Lower leg skin (tissue), 3 donors: Measurements from ENCODE around the gene SELE.
"Not testable (repeated sequence)": the region's sequence is repeated elsewhere in the genome, so short reads cannot be mapped to it uniquely, and the experiment has no call there.

Source experiments
- POLR2A ChIP-seq, 2 donors: fragments of 450-650 bp; IDR thresholded peaks; one replicate each; pipeline ENCODE4 v1.6.1; 2016 to 2017; ENCODE audit warnings: antibody characterized with exemption in 2 of 2, mild to moderate bottlenecking in 1 of 2, moderate library complexity in 1 of 2
- TF ChIP-seq, protein P1 (sequence below), 3 donors: fragments of 450-650 bp; IDR thresholded peaks; one replicate each; pipeline ENCODE4 v1.5.1; 2016; ENCODE audit warnings: antibody characterized with exemption in 3 of 3, mild to moderate bottlenecking in 3 of 3, moderate library complexity in 2 of 3

DNA sequence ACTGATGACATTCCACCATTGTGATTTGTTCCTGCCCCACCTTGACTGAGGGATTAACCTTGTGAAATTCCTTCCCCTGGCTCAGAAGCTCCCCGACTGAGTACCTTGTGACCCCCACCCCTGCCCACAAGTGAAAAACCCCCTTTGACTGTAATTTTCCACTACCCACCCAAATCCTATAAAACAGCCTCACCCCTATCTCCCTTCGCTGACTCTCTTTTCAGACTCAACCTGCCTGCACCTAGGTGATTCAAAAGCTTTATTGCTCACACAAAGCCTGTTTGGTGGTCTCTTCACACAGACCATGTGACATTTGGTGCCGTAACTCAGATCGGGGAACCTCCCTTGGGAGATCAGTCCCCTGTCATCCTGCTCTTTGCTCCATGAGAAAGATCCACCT is 50.7 kb downstream of the SELE start:
- TF ChIP-seq, protein P1, sequence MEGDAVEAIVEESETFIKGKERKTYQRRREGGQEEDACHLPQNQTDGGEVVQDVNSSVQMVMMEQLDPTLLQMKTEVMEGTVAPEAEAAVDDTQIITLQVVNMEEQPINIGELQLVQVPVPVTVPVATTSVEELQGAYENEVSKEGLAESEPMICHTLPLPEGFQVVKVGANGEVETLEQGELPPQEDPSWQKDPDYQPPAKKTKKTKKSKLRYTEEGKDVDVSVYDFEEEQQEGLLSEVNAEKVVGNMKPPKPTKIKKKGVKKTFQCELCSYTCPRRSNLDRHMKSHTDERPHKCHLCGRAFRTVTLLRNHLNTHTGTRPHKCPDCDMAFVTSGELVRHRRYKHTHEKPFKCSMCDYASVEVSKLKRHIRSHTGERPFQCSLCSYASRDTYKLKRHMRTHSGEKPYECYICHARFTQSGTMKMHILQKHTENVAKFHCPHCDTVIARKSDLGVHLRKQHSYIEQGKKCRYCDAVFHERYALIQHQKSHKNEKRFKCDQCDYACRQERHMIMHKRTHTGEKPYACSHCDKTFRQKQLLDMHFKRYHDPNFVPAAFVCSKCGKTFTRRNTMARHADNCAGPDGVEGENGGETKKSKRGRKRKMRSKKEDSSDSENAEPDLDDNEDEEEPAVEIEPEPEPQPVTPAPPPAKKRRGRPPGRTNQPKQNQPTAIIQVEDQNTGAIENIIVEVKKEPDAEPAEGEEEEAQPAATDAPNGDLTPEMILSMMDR (IDR thresholded peaks at IDR 0.05): not testable (repeated sequence)
- TF ChIP-seq POLR2A (IDR thresholded peaks at IDR 0.05): not testable (repeated sequence)
